HL-60 (cell line): ENCODE measurements around the gene CCNI2.

ENCODE experiments used
- GABPA ChIP-seq: IDR thresholded peaks from 2 replicates; pipeline ENCODE4 v1.6.1; 2012; ENCODE audit warnings: low read depth
- POLR2AphosphoS5 ChIP-seq: IDR thresholded peaks from 2 replicates; pipeline ENCODE4 v1.6.1; 2012; ENCODE audit warnings: low read depth
- SPI1 ChIP-seq: IDR thresholded peaks from 2 replicates; pipeline ENCODE4 v1.6.1; 2012; ENCODE audit warnings: low read depth, mild to moderate bottlenecking, borderline replicate concordance
- TF ChIP-seq, protein P1 (sequence below): IDR thresholded peaks from one replicate; pipeline ENCODE4 v1.5.1; 2011; ENCODE audit warnings: low read length, control low read depth, inconsistent platforms; ENCODE audit not compliant: insufficient read depth
- TF ChIP-seq, protein P2 (sequence below): IDR thresholded peaks from 2 replicates; pipeline ENCODE4 v1.6.1; 2012; ENCODE audit warnings: low read depth; ENCODE audit not compliant: insufficient replicate concordance

DNA sequence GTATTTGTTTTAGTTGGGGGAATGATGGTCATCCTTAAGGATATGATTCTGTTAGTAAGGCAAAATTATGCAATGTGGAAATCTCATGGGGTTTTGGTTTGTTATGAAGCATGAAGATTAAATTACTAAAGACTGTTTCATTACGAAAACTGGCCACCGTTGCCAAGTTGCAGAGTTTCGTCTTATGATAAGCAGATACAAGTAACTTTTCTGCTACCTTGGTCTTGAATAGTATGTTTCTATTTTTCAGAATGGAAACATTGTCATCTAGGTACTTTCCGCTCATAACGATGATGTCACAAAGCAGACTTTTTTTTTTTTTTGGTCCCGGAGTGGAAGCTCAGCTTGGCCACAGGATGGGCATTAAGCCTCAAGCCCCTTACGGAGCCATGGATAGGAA, 4.2 kb downstream of the CCNI2 start:
- TF ChIP-seq, protein P1, sequence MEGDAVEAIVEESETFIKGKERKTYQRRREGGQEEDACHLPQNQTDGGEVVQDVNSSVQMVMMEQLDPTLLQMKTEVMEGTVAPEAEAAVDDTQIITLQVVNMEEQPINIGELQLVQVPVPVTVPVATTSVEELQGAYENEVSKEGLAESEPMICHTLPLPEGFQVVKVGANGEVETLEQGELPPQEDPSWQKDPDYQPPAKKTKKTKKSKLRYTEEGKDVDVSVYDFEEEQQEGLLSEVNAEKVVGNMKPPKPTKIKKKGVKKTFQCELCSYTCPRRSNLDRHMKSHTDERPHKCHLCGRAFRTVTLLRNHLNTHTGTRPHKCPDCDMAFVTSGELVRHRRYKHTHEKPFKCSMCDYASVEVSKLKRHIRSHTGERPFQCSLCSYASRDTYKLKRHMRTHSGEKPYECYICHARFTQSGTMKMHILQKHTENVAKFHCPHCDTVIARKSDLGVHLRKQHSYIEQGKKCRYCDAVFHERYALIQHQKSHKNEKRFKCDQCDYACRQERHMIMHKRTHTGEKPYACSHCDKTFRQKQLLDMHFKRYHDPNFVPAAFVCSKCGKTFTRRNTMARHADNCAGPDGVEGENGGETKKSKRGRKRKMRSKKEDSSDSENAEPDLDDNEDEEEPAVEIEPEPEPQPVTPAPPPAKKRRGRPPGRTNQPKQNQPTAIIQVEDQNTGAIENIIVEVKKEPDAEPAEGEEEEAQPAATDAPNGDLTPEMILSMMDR, result no peak
- TF ChIP-seq, protein P2, sequence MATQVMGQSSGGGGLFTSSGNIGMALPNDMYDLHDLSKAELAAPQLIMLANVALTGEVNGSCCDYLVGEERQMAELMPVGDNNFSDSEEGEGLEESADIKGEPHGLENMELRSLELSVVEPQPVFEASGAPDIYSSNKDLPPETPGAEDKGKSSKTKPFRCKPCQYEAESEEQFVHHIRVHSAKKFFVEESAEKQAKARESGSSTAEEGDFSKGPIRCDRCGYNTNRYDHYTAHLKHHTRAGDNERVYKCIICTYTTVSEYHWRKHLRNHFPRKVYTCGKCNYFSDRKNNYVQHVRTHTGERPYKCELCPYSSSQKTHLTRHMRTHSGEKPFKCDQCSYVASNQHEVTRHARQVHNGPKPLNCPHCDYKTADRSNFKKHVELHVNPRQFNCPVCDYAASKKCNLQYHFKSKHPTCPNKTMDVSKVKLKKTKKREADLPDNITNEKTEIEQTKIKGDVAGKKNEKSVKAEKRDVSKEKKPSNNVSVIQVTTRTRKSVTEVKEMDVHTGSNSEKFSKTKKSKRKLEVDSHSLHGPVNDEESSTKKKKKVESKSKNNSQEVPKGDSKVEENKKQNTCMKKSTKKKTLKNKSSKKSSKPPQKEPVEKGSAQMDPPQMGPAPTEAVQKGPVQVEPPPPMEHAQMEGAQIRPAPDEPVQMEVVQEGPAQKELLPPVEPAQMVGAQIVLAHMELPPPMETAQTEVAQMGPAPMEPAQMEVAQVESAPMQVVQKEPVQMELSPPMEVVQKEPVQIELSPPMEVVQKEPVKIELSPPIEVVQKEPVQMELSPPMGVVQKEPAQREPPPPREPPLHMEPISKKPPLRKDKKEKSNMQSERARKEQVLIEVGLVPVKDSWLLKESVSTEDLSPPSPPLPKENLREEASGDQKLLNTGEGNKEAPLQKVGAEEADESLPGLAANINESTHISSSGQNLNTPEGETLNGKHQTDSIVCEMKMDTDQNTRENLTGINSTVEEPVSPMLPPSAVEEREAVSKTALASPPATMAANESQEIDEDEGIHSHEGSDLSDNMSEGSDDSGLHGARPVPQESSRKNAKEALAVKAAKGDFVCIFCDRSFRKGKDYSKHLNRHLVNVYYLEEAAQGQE, result no peak
- TF ChIP-seq POLR2AphosphoS5 (no peak), GABPA (no peak), SPI1 (no peak)
